HFFc6 (cell line): ENCODE measurements around the gene LCNL1. TPM values are rescaled to one million over a fixed set of nuclear protein-coding genes. Genes with fewer than 3 reads are reported as not detected.

Experiments used
- DNase-seq: peaks from one replicate; pipeline ENCODE4 v3.0.0-alpha.2; 2018
- H3K27ac Mint-ChIP-seq: 2 replicates; pipeline ENCODE4 v1.8.0; 2020; ENCODE audit warnings: mild to moderate bottlenecking, mixed read lengths
- H3K27me3 Mint-ChIP-seq: 2 replicates; pipeline ENCODE4 v1.8.0; 2021; ENCODE audit warnings: mild to moderate bottlenecking, moderate library complexity, mixed read lengths; ENCODE audit not compliant: insufficient read depth
- H3K36me3 Mint-ChIP-seq: 2 replicates; pipeline ENCODE4 v1.8.0; 2021; ENCODE audit warnings: low read depth, mixed read lengths
- H3K4me1 Mint-ChIP-seq: 2 replicates; pipeline ENCODE4 v1.8.0; 2020; ENCODE audit warnings: low read depth, mixed read lengths
- H3K4me3 Mint-ChIP-seq: 2 replicates; pipeline ENCODE4 v1.8.0; 2020; ENCODE audit warnings: mild to moderate bottlenecking, moderate library complexity, mixed read lengths
- H3K9me3 Mint-ChIP-seq: 2 replicates; pipeline ENCODE4 v1.8.0; 2020; ENCODE audit warnings: mild to moderate bottlenecking, mixed read lengths
- total RNA-seq, 6 experiments: library from RNA; stranded (reverse); fragmentation: NEBNext Ultra II Directional; extraction: Animal tissue kit (Norgen Biotek cat#: 25700); gene quantifications; 2 replicates in 1 of 6; 3 replicates in 5 of 6; pipeline ENCODE4 v1.2.3, GENCODE V29; 2021
- TF ChIP-seq, protein P1 (sequence below): fragments of 200-600 bp; sonication (generic); IDR thresholded peaks from 2 replicates; pipeline ENCODE4 v1.5.0; 2021; ENCODE audit warnings: antibody characterized with exemption, mild to moderate bottlenecking

LCNL1 gene
- total RNA-seq, 6 experiments from 2014 or later = not detected

- TF ChIP-seq, protein P1, sequence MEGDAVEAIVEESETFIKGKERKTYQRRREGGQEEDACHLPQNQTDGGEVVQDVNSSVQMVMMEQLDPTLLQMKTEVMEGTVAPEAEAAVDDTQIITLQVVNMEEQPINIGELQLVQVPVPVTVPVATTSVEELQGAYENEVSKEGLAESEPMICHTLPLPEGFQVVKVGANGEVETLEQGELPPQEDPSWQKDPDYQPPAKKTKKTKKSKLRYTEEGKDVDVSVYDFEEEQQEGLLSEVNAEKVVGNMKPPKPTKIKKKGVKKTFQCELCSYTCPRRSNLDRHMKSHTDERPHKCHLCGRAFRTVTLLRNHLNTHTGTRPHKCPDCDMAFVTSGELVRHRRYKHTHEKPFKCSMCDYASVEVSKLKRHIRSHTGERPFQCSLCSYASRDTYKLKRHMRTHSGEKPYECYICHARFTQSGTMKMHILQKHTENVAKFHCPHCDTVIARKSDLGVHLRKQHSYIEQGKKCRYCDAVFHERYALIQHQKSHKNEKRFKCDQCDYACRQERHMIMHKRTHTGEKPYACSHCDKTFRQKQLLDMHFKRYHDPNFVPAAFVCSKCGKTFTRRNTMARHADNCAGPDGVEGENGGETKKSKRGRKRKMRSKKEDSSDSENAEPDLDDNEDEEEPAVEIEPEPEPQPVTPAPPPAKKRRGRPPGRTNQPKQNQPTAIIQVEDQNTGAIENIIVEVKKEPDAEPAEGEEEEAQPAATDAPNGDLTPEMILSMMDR = no peak
- H3K4me1 Mint-ChIP-seq = peaks cover 10% of the 10 kb centered on the region
- peaks cover 4% of the 10 kb centered on the region for H3K27me3 Mint-ChIP-seq
- H3K36me3 Mint-ChIP-seq = no peaks in the 10 kb centered on the region
- no peak overlapping the region for H3K27ac Mint-ChIP-seq
- no peaks in the 10 kb centered on the region for H3K9me3 Mint-ChIP-seq
- no peak for DNase-seq
- H3K4me3 Mint-ChIP-seq = no peak overlapping the region
Measured at GRCh38 chr9:136963341-136963740, 19.5 kb upstream of the LCNL1 start.

DNA sequence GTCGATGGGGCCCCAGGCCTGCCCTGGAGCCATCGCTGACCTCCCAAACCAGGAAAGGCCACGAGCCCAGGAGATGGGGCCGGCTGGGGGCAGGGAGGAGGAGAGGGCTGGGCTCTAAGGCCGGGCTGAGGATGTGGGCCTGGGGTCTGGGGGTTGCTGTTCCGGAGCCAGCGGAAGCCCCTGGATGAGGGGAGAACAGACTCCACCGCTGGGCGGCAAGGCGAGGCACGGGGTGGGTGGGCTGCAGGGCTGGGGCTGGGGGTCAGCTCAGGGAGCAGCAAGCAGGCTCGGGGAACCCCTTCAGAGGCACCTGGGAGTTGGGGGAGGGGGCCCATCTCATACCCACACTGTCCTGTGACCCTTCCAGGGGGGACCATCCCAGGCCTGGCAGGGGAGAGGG lies 19.0 kb upstream of the LCNL1 start:
- H3K27ac Mint-ChIP-seq = no peak overlapping the region
- TF ChIP-seq, protein P1 = no peak
- peaks cover 10% of the 10 kb centered on the region for H3K4me1 Mint-ChIP-seq
- H3K27me3 Mint-ChIP-seq = peaks cover 4% of the 10 kb centered on the region
- no peaks in the 10 kb centered on the region for H3K9me3 Mint-ChIP-seq
- no peak overlapping the region for H3K4me3 Mint-ChIP-seq
- no peaks in the 10 kb centered on the region for H3K36me3 Mint-ChIP-seq
- DNase-seq = no peak

DNA sequence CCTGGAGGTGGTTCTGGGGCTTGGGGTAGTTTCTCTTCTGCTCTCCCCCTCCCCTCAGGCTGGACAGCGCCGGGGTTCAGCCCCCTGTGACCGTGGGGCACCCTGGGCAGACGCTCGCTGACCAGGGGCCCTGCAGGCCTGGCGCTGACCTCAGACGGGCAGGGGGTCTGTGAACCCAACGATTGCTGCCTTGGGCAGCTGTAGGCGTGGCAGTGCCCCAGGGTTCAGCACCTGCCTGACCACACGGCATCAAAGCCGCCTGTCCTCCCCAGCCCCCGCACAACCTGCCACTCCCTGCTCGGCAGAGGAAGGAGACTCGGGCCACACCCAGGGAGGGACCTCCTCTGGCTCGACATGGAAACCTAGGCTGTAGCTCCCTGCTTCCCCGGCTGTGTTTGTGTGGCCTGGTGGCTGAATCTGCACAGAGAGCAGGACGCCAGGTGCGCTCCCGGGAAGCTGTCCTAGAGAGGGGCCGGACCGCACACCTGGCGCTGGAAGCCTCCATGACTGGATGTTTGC lies 18.6 kb upstream of the LCNL1 start:
- Mint-ChIP-seq H3K27ac (no peak overlapping the region), H3K9me3 (no peaks in the 10 kb centered on the region), H3K36me3 (no peaks in the 10 kb centered on the region), H3K27me3 (peaks cover 4% of the 10 kb centered on the region), H3K4me1 (peaks cover 10% of the 10 kb centered on the region), H3K4me3 (no peak overlapping the region)
- TF ChIP-seq, protein P1 = no peak
- DNase-seq = no peak

DNA sequence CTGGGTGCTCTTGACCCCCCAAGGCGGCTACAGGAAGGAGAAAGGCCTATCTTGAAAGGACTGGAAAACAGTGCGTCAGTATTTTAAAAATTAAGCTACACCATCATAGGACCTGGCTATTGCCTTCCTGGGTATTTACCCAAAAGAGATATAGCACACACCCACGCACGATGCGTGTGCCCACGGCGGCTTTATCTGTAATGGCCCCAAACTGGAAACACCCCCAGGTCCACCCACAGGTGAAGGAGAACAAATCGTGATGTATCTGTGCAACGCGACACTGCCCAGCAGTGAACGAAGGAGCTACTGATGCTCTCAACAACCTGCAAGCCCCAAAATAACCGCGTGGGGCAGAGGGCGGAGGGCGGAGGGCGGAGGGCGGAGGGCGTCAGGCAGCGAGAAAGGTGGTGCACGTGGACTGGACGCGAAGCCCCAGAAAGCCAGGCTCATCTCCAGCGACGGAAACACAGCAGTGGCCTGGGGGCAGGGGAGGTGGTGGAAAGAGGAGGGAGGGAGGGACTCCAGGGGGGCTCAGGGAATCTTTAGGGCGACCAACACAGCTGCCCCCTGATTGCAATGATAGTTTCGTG lies 17.9 kb upstream of the LCNL1 start:
- Mint-ChIP-seq H3K36me3 (no peaks in the 10 kb centered on the region), H3K4me1 (peaks cover 10% of the 10 kb centered on the region), H3K27me3 (peaks cover 4% of the 10 kb centered on the region), H3K4me3 (no peak overlapping the region), H3K27ac (no peak overlapping the region), H3K9me3 (no peaks in the 10 kb centered on the region)
- no peak for DNase-seq
- TF ChIP-seq, protein P1 = no peak

- no peak overlapping the region for H3K4me3 Mint-ChIP-seq
- no peaks in the 10 kb centered on the region for H3K36me3 Mint-ChIP-seq
Measured at GRCh38 chr9:136965771-136966484, 16.9 kb upstream of the LCNL1 start.

More at GRCh38 chr9:136965771-136966484, 16.9 kb upstream of the LCNL1 start:
- TF ChIP-seq, protein P1 = no peak
- no peak for DNase-seq
- Mint-ChIP-seq H3K27me3 (peaks cover 7% of the 10 kb centered on the region), H3K4me1 (peaks cover 10% of the 10 kb centered on the region), H3K9me3 (no peaks in the 10 kb centered on the region), H3K27ac (no peak overlapping the region)
